ENCODE data around the gene STK17A.

DNA sequence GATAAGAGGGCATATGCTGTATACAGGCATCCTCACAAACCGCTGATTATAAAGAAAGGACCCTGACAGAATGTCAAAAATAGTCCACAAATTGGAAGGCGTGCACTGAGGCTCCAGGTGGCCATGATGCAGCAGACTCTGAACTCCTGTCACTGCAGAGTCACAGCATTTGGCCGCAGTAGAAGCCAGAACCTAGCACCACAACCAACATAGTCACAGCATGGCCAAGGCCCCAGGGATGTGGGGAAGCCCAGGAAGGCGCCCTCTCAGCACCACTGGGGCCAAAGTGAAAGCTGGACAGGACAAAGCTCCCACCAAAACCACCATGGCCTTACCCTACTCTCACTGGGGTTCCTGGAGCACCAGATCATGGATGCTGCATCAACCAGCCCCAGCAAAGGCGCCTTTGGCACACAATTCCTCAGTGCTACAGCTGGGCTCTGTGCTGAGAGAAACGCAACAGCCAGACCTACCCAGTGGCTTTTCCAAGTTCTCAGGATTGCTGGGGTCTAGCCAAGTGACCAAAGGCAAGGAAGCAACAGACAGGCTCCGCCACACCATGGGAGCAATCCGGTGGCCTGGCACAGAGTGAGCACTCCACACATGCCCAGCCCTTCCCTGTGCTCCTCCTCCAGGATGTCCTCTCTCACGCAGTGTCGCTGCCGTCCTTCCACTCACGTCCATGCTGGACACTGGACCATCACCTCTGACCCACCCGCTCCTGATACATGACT, 60.2 kb downstream of the STK17A start:
- TF ChIP-seq, protein P1, sequence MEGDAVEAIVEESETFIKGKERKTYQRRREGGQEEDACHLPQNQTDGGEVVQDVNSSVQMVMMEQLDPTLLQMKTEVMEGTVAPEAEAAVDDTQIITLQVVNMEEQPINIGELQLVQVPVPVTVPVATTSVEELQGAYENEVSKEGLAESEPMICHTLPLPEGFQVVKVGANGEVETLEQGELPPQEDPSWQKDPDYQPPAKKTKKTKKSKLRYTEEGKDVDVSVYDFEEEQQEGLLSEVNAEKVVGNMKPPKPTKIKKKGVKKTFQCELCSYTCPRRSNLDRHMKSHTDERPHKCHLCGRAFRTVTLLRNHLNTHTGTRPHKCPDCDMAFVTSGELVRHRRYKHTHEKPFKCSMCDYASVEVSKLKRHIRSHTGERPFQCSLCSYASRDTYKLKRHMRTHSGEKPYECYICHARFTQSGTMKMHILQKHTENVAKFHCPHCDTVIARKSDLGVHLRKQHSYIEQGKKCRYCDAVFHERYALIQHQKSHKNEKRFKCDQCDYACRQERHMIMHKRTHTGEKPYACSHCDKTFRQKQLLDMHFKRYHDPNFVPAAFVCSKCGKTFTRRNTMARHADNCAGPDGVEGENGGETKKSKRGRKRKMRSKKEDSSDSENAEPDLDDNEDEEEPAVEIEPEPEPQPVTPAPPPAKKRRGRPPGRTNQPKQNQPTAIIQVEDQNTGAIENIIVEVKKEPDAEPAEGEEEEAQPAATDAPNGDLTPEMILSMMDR (IDR thresholded peaks at IDR 0.05), result no peak
- TF ChIP-seq POLR2A (IDR thresholded peaks at IDR 0.05), result no peak
